ENCODE measurements around the gene MX2. TPM values are rescaled to one million over a fixed set of nuclear protein-coding genes. Genes with fewer than 3 reads are reported as not detected.

Gene MX2
- total and polyA plus RNA-seq, 2 of the 4 experiments (the other 2 are of a cell fraction) = 0.53 to 0.54 TPM

DNA sequence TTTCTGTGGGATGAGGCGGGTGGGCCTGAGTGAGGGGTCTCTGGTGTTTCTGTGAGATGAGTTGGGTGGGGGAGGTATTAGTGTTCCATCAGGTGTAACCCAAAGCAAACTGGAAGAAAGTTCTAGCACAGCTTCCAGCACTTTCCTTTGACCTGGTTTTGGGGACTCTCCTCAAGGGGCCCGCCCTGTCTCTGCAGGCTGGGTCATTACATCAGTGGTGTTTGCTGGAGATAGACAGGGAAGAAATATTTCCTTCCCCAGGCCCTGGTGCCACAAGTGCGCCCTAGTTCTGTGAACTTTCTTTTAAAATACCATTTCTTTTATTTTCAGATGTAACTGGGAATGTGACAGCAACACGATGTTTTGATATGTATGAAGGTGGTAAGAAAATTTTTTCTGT, 16.5 kb upstream of the MX2 start:
- no peak overlapping the region for H4K8ac ChIP-seq (ENCODE audit: low read depth in 2 of 2, low read length in 2 of 2)
- no peak overlapping the region for H2BK5ac ChIP-seq (ENCODE audit: low read depth, low read length, poor library complexity, severe bottlenecking)
- H3K18ac ChIP-seq (ENCODE audit: low read depth, low read length) = no peak overlapping the region
- H3K4me2 ChIP-seq (ENCODE audit: low read depth, low read length) = no peak overlapping the region
- H3K9ac ChIP-seq (ENCODE audit: low read depth, low read length) = no peak overlapping the region
- peaks cover 9% of the 10 kb centered on the region; the same call in 1 of the 2 replicates for H3K27me3 ChIP-seq (ENCODE audit: control insufficient read depth, insufficient read depth, low read length)
- no peak overlapping the region for H3K23ac ChIP-seq (ENCODE audit: low read depth, low read length)
- no peaks in the 10 kb centered on the region for H3K9me1 ChIP-seq (ENCODE audit: insufficient read depth, low read length)
- intact Hi-C loops (cut with micrococcal nuclease) (no loop called here), dilution Hi-C loops (cut with HindIII; ENCODE audit: low sequenced_read_pairs, unreplicated experiment) (no loop called here), in situ Hi-C loops (cut with MboI; ENCODE audit: low sequenced_read_pairs) (no loop called here)
- H3K27ac ChIP-seq (ENCODE audit: insufficient read depth, low read length) = no peak overlapping the region
- no peak overlapping the region for H2AK5ac ChIP-seq (ENCODE audit: low read depth, low read length)
- H3K4ac ChIP-seq (ENCODE audit: low read depth, low read length) = no peak overlapping the region
- POLR2A ChIA-PET (ENCODE audit: unreplicated experiment) = no interaction called here
- H2AK9ac ChIP-seq (replicated peaks; ENCODE audit: low read depth, low read length, poor library complexity) = no peak overlapping the region
- no peaks in the 10 kb centered on the region for H3K9me3 ChIP-seq (ENCODE audit: control insufficient read depth, insufficient read depth, low read length)
- H3K4me1 ChIP-seq (ENCODE audit: control insufficient read depth, insufficient read depth, low read length) = no peaks in the 10 kb centered on the region
- H4K91ac ChIP-seq (ENCODE audit: insufficient read depth, low read depth, low read length) = no peak overlapping the region
- H3K56ac ChIP-seq (ENCODE audit: extremely low read depth, insufficient read depth, low read length) = no peak overlapping the region
- no peak overlapping the region for H2BK120ac ChIP-seq (ENCODE audit: low read depth, low read length)
- WGBS, 2 experiments (ENCODE audit: extremely low coverage in 2 of 2, insufficient read length in 1 of 2) = no CpG with 5 or more reads among the region's 4 CpGs
- H2BK15ac ChIP-seq (ENCODE audit: low read depth, low read length) = no peak overlapping the region
- TF ChIP-seq CHD1 (IDR thresholded peaks at IDR 0.05; ENCODE audit: low read depth, low read length) = no peak
- no peak for TF ChIP-seq SMC3 (IDR thresholded peaks at IDR 0.05; ENCODE audit: low read depth, low read length)
- TF ChIP-seq BHLHE40 (IDR thresholded peaks at IDR 0.05; ENCODE audit: low read depth, low read length) = no peak
- no peak for TF ChIP-seq FOS (IDR thresholded peaks at IDR 0.05; ENCODE audit: low read depth, low read length)
- TF ChIP-seq NFE2L2 (IDR thresholded peaks at IDR 0.05; ENCODE audit: low read depth, low read length) = no peak
- TF ChIP-seq RFX5 (IDR thresholded peaks at IDR 0.05; ENCODE audit: low read depth, low read length) = no peak
- TF ChIP-seq USF2 (IDR thresholded peaks at IDR 0.05; ENCODE audit: low read depth, low read length) = no peak
- no peak for TF ChIP-seq CEBPB (IDR thresholded peaks at IDR 0.05; ENCODE audit: low read depth, low read length)
- TF ChIP-seq, protein P1, sequence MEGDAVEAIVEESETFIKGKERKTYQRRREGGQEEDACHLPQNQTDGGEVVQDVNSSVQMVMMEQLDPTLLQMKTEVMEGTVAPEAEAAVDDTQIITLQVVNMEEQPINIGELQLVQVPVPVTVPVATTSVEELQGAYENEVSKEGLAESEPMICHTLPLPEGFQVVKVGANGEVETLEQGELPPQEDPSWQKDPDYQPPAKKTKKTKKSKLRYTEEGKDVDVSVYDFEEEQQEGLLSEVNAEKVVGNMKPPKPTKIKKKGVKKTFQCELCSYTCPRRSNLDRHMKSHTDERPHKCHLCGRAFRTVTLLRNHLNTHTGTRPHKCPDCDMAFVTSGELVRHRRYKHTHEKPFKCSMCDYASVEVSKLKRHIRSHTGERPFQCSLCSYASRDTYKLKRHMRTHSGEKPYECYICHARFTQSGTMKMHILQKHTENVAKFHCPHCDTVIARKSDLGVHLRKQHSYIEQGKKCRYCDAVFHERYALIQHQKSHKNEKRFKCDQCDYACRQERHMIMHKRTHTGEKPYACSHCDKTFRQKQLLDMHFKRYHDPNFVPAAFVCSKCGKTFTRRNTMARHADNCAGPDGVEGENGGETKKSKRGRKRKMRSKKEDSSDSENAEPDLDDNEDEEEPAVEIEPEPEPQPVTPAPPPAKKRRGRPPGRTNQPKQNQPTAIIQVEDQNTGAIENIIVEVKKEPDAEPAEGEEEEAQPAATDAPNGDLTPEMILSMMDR (conservative IDR thresholded peaks at IDR 0.05; ENCODE audit: low read depth, low read length) = no peak
- TF ChIP-seq MAZ (IDR thresholded peaks at IDR 0.05; ENCODE audit: borderline replicate concordance, low read depth, low read length) = no peak
- no peak for TF ChIP-seq MAFK (IDR thresholded peaks at IDR 0.05; ENCODE audit: low read depth, low read length)
- TF ChIP-seq MXI1 (IDR thresholded peaks at IDR 0.05; ENCODE audit: borderline replicate concordance, low read depth, low read length) = no peak
- TF ChIP-seq, protein P2, sequence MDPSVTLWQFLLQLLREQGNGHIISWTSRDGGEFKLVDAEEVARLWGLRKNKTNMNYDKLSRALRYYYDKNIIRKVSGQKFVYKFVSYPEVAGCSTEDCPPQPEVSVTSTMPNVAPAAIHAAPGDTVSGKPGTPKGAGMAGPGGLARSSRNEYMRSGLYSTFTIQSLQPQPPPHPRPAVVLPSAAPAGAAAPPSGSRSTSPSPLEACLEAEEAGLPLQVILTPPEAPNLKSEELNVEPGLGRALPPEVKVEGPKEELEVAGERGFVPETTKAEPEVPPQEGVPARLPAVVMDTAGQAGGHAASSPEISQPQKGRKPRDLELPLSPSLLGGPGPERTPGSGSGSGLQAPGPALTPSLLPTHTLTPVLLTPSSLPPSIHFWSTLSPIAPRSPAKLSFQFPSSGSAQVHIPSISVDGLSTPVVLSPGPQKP (IDR thresholded peaks at IDR 0.05; ENCODE audit: borderline replicate concordance, low read depth, low read length) = no peak
- no peaks in the 10 kb centered on the region for H3K36me3 ChIP-seq (ENCODE audit: control insufficient read depth, insufficient read depth, low read length)
- DNase-seq = no peak
- no peak overlapping the region for H2AFZ ChIP-seq (replicated peaks; ENCODE audit: low read length, poor library complexity)
- H3K79me1 ChIP-seq (ENCODE audit: low read depth in 1 of 2, low read length in 2 of 2) = no peaks in the 10 kb centered on the region
- ATAC-seq (ENCODE audit: low read depth) = no peak
- H2BK20ac ChIP-seq (ENCODE audit: low read depth, low read length) = no peak overlapping the region
- H3K4me3 ChIP-seq (ENCODE audit: insufficient read depth, low read depth, low read length) = no peak overlapping the region
- BruUV-seq (replicated peaks) = no TSS peak
- H4K5ac ChIP-seq (ENCODE audit: low read depth, low read length) = no peak overlapping the region
- no peak overlapping the region for H3K14ac ChIP-seq (replicated peaks; ENCODE audit: low read depth, low read length)
- CTCF ChIA-PET = no interaction called here
- no peaks in the 10 kb centered on the region for H4K20me1 ChIP-seq (ENCODE audit: insufficient read depth, low read length)
